NB4 (cell line): ENCODE data around the gene DERL2.

Experiments used
- DNase-seq: peaks from one replicate; pipeline ENCODE4 v3.0.0; 2010; ENCODE audit warnings: low read depth
- H3K4me3 ChIP-seq: one replicate; pipeline ENCODE4 v1.5.1; 2011; ENCODE audit warnings: mild to moderate bottlenecking, low read depth, low read length, moderate library complexity
- MYC ChIP-seq: IDR thresholded peaks from 2 replicates; pipeline ENCODE4 v1.6.1; 2011; ENCODE audit warnings: low read depth, low read length
- POLR2A ChIP-seq: IDR thresholded peaks from 2 replicates; pipeline ENCODE4 v1.6.1; 2011; ENCODE audit warnings: mild to moderate bottlenecking; ENCODE audit not compliant: insufficient read length; ENCODE audit errors: extremely low read depth
- TF ChIP-seq, protein P1 (sequence below): IDR thresholded peaks from 2 replicates; pipeline ENCODE4 v1.6.1; 2011; ENCODE audit warnings: low read depth, low read length
- TF ChIP-seq, protein P2 (sequence below): IDR thresholded peaks from one replicate; pipeline ENCODE4 v1.5.1; 2012; ENCODE audit warnings: low read depth, low read length

The DERL2 gene

DNA sequence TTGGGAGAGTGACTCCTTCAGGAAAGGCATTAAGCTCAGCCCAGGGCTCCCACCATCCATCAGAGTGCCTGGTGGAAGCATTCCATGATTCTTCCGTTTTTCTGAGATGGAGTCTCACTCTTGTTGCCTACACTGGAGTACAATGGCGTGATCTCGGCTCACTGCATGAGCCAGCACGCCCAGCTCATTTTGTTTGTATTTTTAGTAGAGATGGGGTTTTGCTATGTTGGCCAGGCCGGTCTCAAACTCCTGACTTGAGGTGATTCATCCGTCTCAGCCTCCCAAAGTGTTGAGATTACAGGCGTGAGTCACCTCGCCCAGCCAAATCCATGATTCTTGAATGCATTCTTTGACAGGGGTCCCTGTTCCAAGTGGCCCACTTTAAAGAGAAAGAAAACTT is 23.5 kb upstream of the DERL2 start:
- no peak overlapping the region for H3K4me3 ChIP-seq
- no peak for DNase-seq
- TF ChIP-seq, protein P1, sequence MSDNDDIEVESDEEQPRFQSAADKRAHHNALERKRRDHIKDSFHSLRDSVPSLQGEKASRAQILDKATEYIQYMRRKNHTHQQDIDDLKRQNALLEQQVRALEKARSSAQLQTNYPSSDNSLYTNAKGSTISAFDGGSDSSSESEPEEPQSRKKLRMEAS, result no peak
- no peak for TF ChIP-seq MYC
- TF ChIP-seq, protein P2, sequence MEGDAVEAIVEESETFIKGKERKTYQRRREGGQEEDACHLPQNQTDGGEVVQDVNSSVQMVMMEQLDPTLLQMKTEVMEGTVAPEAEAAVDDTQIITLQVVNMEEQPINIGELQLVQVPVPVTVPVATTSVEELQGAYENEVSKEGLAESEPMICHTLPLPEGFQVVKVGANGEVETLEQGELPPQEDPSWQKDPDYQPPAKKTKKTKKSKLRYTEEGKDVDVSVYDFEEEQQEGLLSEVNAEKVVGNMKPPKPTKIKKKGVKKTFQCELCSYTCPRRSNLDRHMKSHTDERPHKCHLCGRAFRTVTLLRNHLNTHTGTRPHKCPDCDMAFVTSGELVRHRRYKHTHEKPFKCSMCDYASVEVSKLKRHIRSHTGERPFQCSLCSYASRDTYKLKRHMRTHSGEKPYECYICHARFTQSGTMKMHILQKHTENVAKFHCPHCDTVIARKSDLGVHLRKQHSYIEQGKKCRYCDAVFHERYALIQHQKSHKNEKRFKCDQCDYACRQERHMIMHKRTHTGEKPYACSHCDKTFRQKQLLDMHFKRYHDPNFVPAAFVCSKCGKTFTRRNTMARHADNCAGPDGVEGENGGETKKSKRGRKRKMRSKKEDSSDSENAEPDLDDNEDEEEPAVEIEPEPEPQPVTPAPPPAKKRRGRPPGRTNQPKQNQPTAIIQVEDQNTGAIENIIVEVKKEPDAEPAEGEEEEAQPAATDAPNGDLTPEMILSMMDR, result no peak
- TF ChIP-seq POLR2A, result no peak

DNA sequence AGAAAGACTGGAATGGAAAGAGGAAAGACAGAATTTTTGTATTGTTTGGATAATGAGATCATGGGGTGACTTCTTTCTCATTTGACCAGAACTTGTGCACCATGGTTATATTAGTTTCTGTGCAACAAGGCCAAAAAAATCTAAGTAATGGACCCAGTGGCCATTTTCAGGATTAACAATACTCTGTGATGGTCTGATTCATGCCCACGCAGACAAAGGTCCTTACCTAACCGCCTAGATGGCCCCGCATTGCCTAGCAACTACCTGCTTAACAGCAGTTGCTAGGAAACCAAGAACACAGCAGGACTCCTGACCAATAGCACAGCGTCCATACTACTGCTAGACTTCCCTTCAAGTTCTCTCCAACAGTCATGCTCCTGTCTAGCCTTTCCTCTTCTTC is 22.8 kb upstream of the DERL2 start:
- no peak for DNase-seq
- TF ChIP-seq, protein P2, result no peak
- TF ChIP-seq MYC, result no peak
- TF ChIP-seq POLR2A, result no peak
- TF ChIP-seq, protein P1, result no peak

DNA sequence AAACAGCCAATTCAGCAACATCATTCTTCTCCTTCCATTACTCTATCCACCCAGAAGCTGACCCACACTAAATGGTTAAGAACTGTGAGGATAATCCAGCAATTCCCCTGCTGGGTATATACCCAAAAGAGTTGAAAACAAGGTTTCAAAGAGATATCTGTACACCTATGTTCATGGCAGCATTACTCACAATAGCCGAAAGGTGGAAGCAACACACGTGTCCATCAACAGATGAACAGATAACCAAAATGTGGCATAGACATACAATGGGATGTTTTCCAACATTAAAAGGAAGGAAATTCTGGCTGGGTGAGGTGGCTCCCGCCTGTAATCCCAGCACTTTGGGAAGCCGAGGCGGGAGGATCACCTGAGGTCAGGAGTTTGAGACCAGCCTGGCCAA is 20.3 kb upstream of the DERL2 start:
- DNase-seq, result no peak
- no peak overlapping the region for H3K4me3 ChIP-seq
- no peak for TF ChIP-seq MYC
- TF ChIP-seq, protein P2, result no peak
- TF ChIP-seq, protein P1, result no peak
- no peak for TF ChIP-seq POLR2A

More for the DNA sequence above, 22.8 kb upstream of the DERL2 start:
- no peak overlapping the region for H3K4me3 ChIP-seq

DNA sequence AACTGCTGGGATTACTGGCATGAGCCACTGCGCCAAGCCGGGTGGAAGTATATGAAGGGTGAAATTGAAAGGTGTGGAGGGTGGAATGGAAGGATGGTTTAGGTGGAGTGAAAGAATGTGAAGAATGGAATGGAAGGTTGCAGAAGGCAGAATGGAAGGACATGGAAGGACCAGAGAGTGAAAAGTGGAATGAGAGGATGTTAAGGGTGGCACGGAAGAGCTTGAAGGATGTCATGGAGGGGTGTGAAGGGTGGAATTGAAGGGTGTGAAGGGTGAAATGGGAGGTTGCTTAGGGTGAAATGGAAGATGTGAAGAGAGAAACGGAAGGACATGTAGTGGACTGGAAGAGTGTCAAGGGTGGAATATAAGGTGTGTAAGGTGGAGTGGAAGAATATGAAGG is 16.6 kb upstream of the DERL2 start:
- TF ChIP-seq POLR2A (no peak), MYC (no peak)
- TF ChIP-seq, protein P1, result no peak
- TF ChIP-seq, protein P2, result no peak
- no peak for DNase-seq
- no peak overlapping the region for H3K4me3 ChIP-seq

DNA sequence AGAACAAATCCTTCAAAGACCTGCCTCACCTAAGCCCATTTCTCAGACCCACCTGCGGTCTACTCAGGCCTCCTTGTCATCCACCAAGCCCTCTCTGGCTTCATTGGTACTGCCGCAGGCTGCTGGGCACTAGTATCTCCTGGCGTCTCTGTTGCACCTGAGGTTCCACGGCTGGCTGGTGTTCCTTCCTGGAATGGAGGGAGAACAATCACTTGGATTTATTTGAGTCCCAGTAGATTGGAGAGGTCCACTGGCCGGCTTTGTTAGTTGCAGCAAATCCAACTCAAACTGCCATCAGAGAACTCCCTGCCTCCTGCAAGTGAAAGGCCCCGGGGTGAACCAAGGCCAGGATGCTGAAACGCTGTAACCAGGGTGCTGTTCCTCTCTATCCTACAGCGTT is 15.7 kb upstream of the DERL2 start:
- no peak overlapping the region for H3K4me3 ChIP-seq
- no peak for DNase-seq
- TF ChIP-seq MYC, result no peak
- TF ChIP-seq, protein P1, result no peak
- TF ChIP-seq, protein P2, result no peak

DNA sequence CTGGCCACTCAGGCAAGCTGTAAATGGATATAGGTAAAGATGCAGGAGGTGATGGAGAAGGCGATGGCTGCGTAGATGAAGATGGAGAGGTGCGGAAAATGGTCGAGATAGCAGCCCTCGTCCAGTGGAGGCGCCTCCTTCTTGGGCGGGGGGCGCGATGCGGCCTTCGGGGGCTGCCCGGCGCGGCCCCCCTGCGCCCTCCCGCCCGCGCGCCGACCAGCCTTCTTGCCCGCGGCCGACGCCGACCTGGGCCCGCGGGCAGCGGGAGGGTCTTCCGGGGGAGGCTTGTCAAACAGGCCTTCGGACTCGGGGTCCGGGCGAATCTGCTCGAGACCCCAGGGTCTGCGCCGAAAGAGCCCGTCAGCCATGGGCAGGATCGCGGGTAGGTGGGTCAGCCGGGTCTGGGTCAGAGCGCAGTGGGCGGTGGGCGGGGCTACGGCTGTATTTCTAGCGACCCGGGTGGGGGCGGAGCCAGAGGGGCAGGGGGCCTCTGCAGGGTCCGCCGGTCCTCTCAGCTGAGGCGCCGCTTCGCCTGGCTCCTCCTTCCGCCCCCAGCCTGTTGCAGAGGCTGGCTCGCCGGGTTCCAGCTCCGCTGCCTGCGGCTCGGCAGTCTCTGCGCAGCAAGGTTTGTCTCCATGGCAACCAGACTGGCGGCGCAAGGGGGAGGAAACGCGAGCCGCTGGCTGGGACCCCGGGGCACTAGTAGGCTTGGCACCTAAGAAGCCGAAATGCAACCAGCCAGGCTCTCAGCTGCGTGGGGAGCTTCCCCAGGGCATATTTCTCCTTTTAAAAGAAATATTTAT is 14.8 kb upstream of the DERL2 start:
- DNase-seq, result peak; percentile 76
- H3K4me3 ChIP-seq, result no peak overlapping the region
- TF ChIP-seq, protein P1, result no peak
- no peak for TF ChIP-seq MYC
- TF ChIP-seq POLR2A, result no peak
- TF ChIP-seq, protein P2, result no peak
